Transverse colon (tissue), 4 donors: ENCODE results near the gene STK32B.

Experiments used
- POLR2AphosphoS5 ChIP-seq, 3 donors: sonication (generic); formaldehyde crosslinking; IDR thresholded peaks; one replicate each; pipeline ENCODE4 v1.6.1; 2016; ENCODE audit warnings: antibody characterized with exemption in 3 of 3
- TF ChIP-seq, protein P1 (sequence below), 5 experiments: fragments of 200-600 bp in 3 of 5; fragments of 450-650 bp in 2 of 5; sonication (generic) in 3 of 5; IDR thresholded peaks; 1 replicate in 2 of 5; 2 replicates in 3 of 5; pipeline ENCODE4 v1.5.1; 2016 to 2017; ENCODE audit warnings: antibody characterized with exemption in 5 of 5, inconsistent platforms in 3 of 5, mild to moderate bottlenecking in 2 of 5, moderate library complexity in 1 of 5

DNA sequence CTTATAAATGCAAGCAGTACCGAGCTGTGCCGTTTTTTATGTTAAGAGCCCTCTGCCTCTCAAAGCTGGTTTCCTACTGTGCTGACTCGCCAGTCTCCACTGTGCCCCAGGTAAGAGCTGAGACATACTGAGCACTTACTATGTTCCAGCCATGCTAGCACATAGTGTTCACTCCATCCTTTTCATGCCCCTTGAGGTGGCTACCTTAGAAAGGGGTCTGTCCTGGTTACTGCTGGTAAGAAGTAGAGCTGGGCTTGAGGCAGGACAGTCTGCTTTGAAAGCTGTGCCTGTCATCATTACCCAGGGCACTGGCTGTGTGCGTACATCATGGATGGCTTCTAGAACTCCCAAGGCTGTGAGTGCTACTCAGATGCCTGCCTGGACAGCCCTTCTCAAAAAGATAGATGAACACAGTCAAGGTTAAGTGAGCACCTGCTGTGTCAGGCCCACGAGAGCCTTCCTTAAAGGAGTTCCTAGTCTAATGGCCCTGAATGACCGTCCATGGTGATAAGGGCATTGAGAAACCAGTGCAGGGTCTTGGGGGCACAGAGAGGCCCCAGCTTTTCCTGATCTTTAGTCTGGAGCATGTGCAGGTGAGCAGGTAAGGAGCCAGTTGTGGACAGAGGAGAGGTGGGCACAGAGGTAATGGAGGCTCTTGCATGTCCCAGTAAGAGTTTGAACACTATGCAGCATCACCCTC, 1.6 kb downstream of the STK32B start:
- TF ChIP-seq, protein P1, sequence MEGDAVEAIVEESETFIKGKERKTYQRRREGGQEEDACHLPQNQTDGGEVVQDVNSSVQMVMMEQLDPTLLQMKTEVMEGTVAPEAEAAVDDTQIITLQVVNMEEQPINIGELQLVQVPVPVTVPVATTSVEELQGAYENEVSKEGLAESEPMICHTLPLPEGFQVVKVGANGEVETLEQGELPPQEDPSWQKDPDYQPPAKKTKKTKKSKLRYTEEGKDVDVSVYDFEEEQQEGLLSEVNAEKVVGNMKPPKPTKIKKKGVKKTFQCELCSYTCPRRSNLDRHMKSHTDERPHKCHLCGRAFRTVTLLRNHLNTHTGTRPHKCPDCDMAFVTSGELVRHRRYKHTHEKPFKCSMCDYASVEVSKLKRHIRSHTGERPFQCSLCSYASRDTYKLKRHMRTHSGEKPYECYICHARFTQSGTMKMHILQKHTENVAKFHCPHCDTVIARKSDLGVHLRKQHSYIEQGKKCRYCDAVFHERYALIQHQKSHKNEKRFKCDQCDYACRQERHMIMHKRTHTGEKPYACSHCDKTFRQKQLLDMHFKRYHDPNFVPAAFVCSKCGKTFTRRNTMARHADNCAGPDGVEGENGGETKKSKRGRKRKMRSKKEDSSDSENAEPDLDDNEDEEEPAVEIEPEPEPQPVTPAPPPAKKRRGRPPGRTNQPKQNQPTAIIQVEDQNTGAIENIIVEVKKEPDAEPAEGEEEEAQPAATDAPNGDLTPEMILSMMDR (IDR thresholded peaks at IDR 0.05), result no peak
- TF ChIP-seq POLR2AphosphoS5 (IDR thresholded peaks at IDR 0.05), result no peak
